ENCODE results near the gene IDH3B.

The IDH3B gene

GRCh38 chr20:2610941-2611720 lies 52.9 kb downstream of the IDH3B start:
- DNase-seq: no peak

GRCh38 chr20:2610326-2610725 lies 53.7 kb downstream of the IDH3B start:
- no peak for DNase-seq

Measured in stimulated activated CD8-positive, alpha-beta memory T cell treated with anti-CD3 and anti-CD28 coated beads, Interleukin-4, amount 100 ng/mL, for 48 hours (primary cell).